ENCODE results near the gene E2F1.
A peak's percentile ranks its signal among the peaks of the same experiment; 100 is the strongest.

Gene E2F1

DNA sequence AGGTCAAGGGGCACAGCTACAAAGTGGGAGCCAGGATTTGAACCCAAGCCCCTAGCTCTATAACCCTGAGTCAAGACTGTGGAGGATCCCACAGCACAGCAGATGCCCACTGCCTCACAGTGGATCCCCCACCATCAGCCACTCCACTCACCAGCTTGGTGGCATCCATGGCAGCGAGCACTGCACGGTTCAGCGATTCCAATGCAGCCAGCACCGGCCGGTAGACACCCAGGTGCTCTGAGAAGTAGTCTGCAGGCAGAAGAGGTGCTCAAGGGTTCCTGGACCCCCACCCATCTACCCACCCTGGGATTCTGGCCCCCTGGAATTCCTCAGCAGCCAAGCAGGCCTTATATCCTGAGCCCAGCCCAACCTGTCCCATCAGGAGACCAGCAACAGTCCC lies 17.0 kb downstream of the E2F1 start:
- DNase-seq (ENCODE audit: insufficient read length, low spot score) (no peak), FAIRE-seq (no peak)
- TF ChIP-seq, protein P1, sequence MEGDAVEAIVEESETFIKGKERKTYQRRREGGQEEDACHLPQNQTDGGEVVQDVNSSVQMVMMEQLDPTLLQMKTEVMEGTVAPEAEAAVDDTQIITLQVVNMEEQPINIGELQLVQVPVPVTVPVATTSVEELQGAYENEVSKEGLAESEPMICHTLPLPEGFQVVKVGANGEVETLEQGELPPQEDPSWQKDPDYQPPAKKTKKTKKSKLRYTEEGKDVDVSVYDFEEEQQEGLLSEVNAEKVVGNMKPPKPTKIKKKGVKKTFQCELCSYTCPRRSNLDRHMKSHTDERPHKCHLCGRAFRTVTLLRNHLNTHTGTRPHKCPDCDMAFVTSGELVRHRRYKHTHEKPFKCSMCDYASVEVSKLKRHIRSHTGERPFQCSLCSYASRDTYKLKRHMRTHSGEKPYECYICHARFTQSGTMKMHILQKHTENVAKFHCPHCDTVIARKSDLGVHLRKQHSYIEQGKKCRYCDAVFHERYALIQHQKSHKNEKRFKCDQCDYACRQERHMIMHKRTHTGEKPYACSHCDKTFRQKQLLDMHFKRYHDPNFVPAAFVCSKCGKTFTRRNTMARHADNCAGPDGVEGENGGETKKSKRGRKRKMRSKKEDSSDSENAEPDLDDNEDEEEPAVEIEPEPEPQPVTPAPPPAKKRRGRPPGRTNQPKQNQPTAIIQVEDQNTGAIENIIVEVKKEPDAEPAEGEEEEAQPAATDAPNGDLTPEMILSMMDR (IDR thresholded peaks at IDR 0.05; ENCODE audit: insufficient read depth, missing control alignments): no peak

- no peak for FAIRE-seq
- DNase-seq (ENCODE audit: insufficient read length, low spot score): no peak
- TF ChIP-seq, protein P1 (IDR thresholded peaks at IDR 0.05; ENCODE audit: insufficient read depth, missing control alignments): no peak
Measured at GRCh38 chr20:33668466-33669155, 17.6 kb downstream of the E2F1 start.

DNA sequence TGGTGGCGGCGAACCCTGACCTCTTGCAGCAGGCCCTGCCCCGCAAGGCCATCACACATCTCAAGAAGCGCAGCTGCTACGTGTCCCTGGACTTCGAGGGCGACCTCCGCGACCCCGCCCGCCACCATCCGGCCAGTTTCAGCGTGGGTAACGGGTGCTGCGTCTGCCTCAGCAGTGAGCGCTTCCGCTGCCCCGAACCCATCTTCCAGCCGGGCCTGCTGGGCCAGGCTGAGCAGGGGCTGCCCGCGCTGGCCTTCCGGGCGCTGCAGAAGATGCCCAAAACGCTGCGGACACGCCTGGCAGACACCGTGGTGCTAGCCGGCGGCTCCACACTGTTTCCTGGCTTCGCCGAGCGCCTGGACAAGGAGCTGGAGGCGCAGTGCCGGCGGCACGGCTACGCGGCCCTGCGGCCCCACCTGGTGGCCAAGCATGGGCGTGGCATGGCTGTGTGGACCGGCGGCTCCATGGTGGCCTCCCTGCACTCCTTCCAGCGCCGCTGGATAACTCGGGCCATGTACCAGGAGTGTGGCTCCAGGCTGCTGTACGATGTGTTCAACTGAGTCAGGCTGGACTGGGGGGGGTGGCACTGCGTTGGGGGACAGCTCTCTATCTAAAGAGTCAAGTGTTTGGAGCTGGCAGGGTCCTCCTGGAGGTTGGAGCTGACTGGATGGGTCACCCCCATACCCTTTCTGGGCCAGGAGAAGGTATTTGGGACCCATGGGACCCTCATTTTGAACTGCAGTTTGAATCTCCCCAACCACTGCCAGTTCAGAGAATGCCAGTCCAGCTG lies 18.3 kb downstream of the E2F1 start:
- FAIRE-seq (no peak), DNase-seq (ENCODE audit: insufficient read length, low spot score) (peak; percentile 89)
- TF ChIP-seq, protein P1 (IDR thresholded peaks at IDR 0.05; ENCODE audit: insufficient read depth, missing control alignments): peak; percentile 28

GRCh38 chr20:33667245-33667675 lies 18.9 kb downstream of the E2F1 start:
- TF ChIP-seq, protein P1 (IDR thresholded peaks at IDR 0.05; ENCODE audit: insufficient read depth, missing control alignments): no peak
- FAIRE-seq: no peak
- no peak for DNase-seq (ENCODE audit: insufficient read length, low spot score)

- FAIRE-seq: no peak
- TF ChIP-seq, protein P1 (IDR thresholded peaks at IDR 0.05; ENCODE audit: insufficient read depth, missing control alignments): no peak
Measured at GRCh38 chr20:33666293-33667244, 19.6 kb downstream of the E2F1 start, which contains the start of gene ACTL10. Gene ACTL10, plus strand, starts transcription at chr20:33666943. Its CDS starts 555 bp downstream, at chr20:33667498.

DNA sequence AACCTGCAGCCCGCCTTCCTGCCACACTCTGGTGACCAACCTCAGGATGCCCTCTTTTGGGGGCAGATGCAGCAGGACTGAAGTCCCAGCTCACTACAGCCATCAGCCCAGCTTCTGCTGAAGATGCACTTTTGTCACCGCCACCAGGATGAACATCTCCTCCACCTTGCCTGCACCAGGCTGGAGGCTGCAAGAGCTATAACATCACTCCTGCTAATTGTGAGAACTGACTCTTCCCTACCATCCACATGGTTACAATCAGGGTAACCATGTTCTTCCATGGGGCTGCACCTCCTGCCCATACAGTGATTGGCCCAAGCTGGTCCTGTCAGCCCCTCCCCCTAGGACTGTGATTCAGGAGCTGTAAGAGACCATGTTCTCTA lies 21.4 kb downstream of the E2F1 start:
- DNase-seq (ENCODE audit: insufficient read length, low spot score): no peak
- FAIRE-seq: no peak
- TF ChIP-seq, protein P1 (IDR thresholded peaks at IDR 0.05; ENCODE audit: insufficient read depth, missing control alignments): no peak

More at GRCh38 chr20:33666293-33667244, 19.6 kb downstream of the E2F1 start, which contains the start of gene ACTL10:
- DNase-seq (ENCODE audit: insufficient read length, low spot score): no peak

Measured in D721Med (cell line).